Ovary (tissue), 9 donors: Measurements from ENCODE around the gene MRPS14. TPM values are rescaled to one million over a fixed set of nuclear protein-coding genes. Genes with fewer than 3 reads are reported as not detected.

Experiments used
- DNase-seq, 5 donors: peaks; one replicate each; pipeline ENCODE4 v3.0.0-alpha.2; 2019 to 2020
- H3K27ac ChIP-seq, 2 donors: fragments of 200-600 bp; one replicate each; pipeline versions ENCODE4 v1.5.1 to v1.8.0; 2019 to 2022
- H3K27me3 ChIP-seq: fragments of 200-600 bp; one replicate; pipeline ENCODE4 v1.8.0; 2022
- H3K36me3 ChIP-seq: fragments of 200-600 bp; sonication (generic); one replicate; pipeline ENCODE4 v1.5.1; 2019
- H3K4me1 ChIP-seq: one replicate; pipeline ENCODE4 v1.8.1; 2013; ENCODE audit warnings: mild to moderate bottlenecking, moderate library complexity; ENCODE audit not compliant: insufficient read depth
- H3K4me3 ChIP-seq: fragments of 200-600 bp; sonication (generic); one replicate; pipeline ENCODE4 v1.5.1; 2017
- H3K9me3 ChIP-seq, 2 donors: fragments of 200-600 bp in 1 of 2; sonication (generic) in 1 of 2; one replicate each; pipeline versions ENCODE4 v1.5.1 to v1.8.1; 2013 to 2019; ENCODE audit warnings: mild to moderate bottlenecking in 1 of 2, moderate library complexity in 1 of 2
- CTCF ChIP-seq, 3 donors: fragments of 450-650 bp in 2 of 3; fragments of 200-600 bp in 1 of 3; IDR thresholded peaks; one replicate each; pipeline versions ENCODE4 v1.5.1 to v1.8.0; 2016 to 2022; ENCODE audit warnings: antibody characterized with exemption in 3 of 3, mild to moderate bottlenecking in 1 of 3
- EP300 ChIP-seq: sonication (generic); formaldehyde crosslinking; IDR thresholded peaks from one replicate; pipeline ENCODE4 v1.6.1; 2017; ENCODE audit warnings: antibody characterized with exemption
- POLR2A ChIP-seq: fragments of 450-650 bp; IDR thresholded peaks from one replicate; pipeline ENCODE4 v1.6.1; 2017; ENCODE audit warnings: antibody characterized with exemption, mild to moderate bottlenecking, moderate library complexity
- WGBS, 3 donors: extraction: QIAGEN DNeasy Blood & Tissue Kit in 1 of 3; methylation state at CpG; one replicate each; pipeline versions ENCODE4 v1.1.5 to v1.1.7; 2013 to 2017; 5-methylcytosine and 5-hydroxymethylcytosine counted together
- intact Hi-C, 4 donors: fragments of 100-400 bp; cut with DNase I; formaldehyde crosslinking; loops; one replicate each; pipeline versions ENCODE4 v1.11.0 to v1.15.1; 2022 to 2023
- polyA plus RNA-seq, 2 donors: library from polyadenylated mRNA; stranded (reverse); fragments of 200-250 nt in 1 of 2; fragments of 350-450 nt in 1 of 2; fragmentation: Illumina TruSeq in 1 of 2; extraction: RNeasy Lipid Tissue Mini Kit (QIAGEN cat#74804) in 1 of 2; gene quantifications; one replicate each; pipeline ENCODE4 v1.2.3, GENCODE V29; 2013 to 2014
- small RNA-seq: library from RNA; depleted of rRNA; stranded (forward); fragments of <200 nt; gene quantifications from one replicate; pipeline ENCODE3, GENCODE V24; 2016
- total RNA-seq, 7 donors: library from RNA; depleted of rRNA in 2 of 7; stranded (reverse); fragments of >200 nt in 2 of 7; fragmentation: NEBNext Ultra II Directional in 3 of 7; extraction: Animal tissue kit (Norgen Biotek cat#: 25700) in 3 of 7; gene quantifications; one replicate each; pipeline versions ENCODE4 v1.1.0 to v1.2.4, GENCODE V29; 2016 to 2023
- donor health status: DM: no; HTN: no; CAD: no; lungs with moderate emphysema.
- donor health status: DM: no; HTN: no; CAD: no.
- donor health status: Bipolar disorder and iron deficiency.
- donor health status: DM: yes; HTN: yes; CAD: no.
- donor health status: DM: no; HTN: no; CAD: no.
- donor health status: DM: yes; HTN: yes; CAD: no.

Gene MRPS14
- total and polyA plus RNA-seq, 9 donors = 21.0 to 38.0 (median 26.2) TPM

GRCh38 chr1:174964972-174965361, 58.3 kb downstream of the MRPS14 start:
- no peak for DNase-seq
- intact Hi-C loops = no loop called here
- H3K9me3 ChIP-seq = no peaks in the 10 kb centered on the region
- 4 to 19% (median 9%) methylated on average over 1 of the region's 1 CpG for WGBS, 3 donors
- H3K4me3 ChIP-seq = peak overlapping the region; percentile 7
- H3K36me3 ChIP-seq = no peaks in the 10 kb centered on the region
- TF ChIP-seq EP300 (no peak), POLR2A (no peak), CTCF (IDR thresholded peaks at IDR 0.05) (no peak)
- H3K4me1 ChIP-seq = peaks cover 14% of the 10 kb centered on the region
- peak overlapping the region; percentile 4 to 81 for H3K27ac ChIP-seq
- no peaks in the 10 kb centered on the region for H3K27me3 ChIP-seq

- TF ChIP-seq EP300 = no peak
- TF ChIP-seq POLR2A = no peak
- TF ChIP-seq CTCF (IDR thresholded peaks at IDR 0.05) = no peak
- no peak for DNase-seq
- Histone ChIP-seq H3K4me3 (no peak overlapping the region), H3K4me1 (peaks cover 14% of the 10 kb centered on the region), H3K27ac (peak overlapping the region in 1 of 2 donors; percentile 81), H3K36me3 (no peaks in the 10 kb centered on the region), H3K9me3 (no peaks in the 10 kb centered on the region), H3K27me3 (no peaks in the 10 kb centered on the region)
- WGBS, 3 donors = 5 to 11% (median 9%) methylated on average over 6 of the region's 6 CpGs
- intact Hi-C loops = no loop called here
Observed at GRCh38 chr1:174964261-174964971, 58.8 kb downstream of the MRPS14 start.

- Histone ChIP-seq H3K36me3 (no peaks in the 10 kb centered on the region), H3K4me3 (no peak overlapping the region), H3K27me3 (no peaks in the 10 kb centered on the region), H3K4me1 (peaks cover 14% of the 10 kb centered on the region), H3K9me3 (no peaks in the 10 kb centered on the region), H3K27ac (peak overlapping the region in 1 of 2 donors; percentile 81)
- DNase-seq = no peak
- WGBS, 3 donors = 11 to 22% (median 18%) methylated on average over 2 of the region's 2 CpGs
- TF ChIP-seq CTCF (IDR thresholded peaks at IDR 0.05) = no peak
- no peak for TF ChIP-seq EP300
- TF ChIP-seq POLR2A = no peak
- intact Hi-C loops = no loop called here
Observed at GRCh38 chr1:174963529-174964125, 59.6 kb downstream of the MRPS14 start.

Small RNA genes lying within 50 kb of the gene (small RNA-seq; reads per million reads assigned to genes)
- gene RF00019 = not detected
- gene RNU6-307P = not detected

Other genes with a start within 250 kb of the MRPS14 start
- gene CACYBP, start 23.5 kb downstream of the MRPS14 start, total RNA-seq = 100 to 1,000 TPM in 1 of 7 donors, 10 to 100 TPM in 6; 58.4 to 127 (median 70.1) TPM
- 100 to 1,000 TPM in 1 of 2 donors, 10 to 100 TPM in 1; 75.7 to 171 TPM for gene CACYBP, start 23.5 kb downstream of the MRPS14 start, polyA plus RNA-seq
- gene TNN, start 44.4 kb upstream of the MRPS14 start, total RNA-seq = not detected
- under 1 TPM in 1 of 2 donors, not detected in 1; 0.12 TPM for gene TNN, start 44.4 kb upstream of the MRPS14 start, polyA plus RNA-seq
- 10 to 100 TPM in 3 of 7 donors, 1 to 10 TPM in 4; 5.2 to 18.5 (median 9.9) TPM for gene KIAA0040, start 169.4 kb upstream of the MRPS14 start, total RNA-seq
- 10 to 100 TPM in 1 of 2 donors, 1 to 10 TPM in 1; 7.3 to 24.7 TPM for gene KIAA0040, start 169.4 kb upstream of the MRPS14 start, polyA plus RNA-seq